Mesothelial cell of epicardium (in vitro differentiated cells): ENCODE data around the gene CRISPLD2. TPM values are rescaled to one million over a fixed set of nuclear protein-coding genes. Genes with fewer than 3 reads are reported as not detected.

Source experiments
- DNase-seq, 2 experiments: peaks; one replicate each; pipeline ENCODE4 v3.0.0; 2021; ENCODE audit warnings: low spot score in 2 of 2; ENCODE audit not compliant: unreplicated experiment in 2 of 2
- H3K27ac Mint-ChIP-seq: 2 replicates; pipeline ENCODE4 v1.8.0; 2021; ENCODE audit warnings: mixed read lengths
- H3K27me3 Mint-ChIP-seq: 2 replicates; pipeline ENCODE4 v1.8.0; 2021; ENCODE audit warnings: low read depth, mixed read lengths
- H3K36me3 Mint-ChIP-seq: 2 replicates; pipeline ENCODE4 v1.8.0; 2021; ENCODE audit warnings: mixed read lengths
- H3K4me1 Mint-ChIP-seq: 2 replicates; pipeline ENCODE4 v1.8.0; 2021; ENCODE audit warnings: mixed read lengths
- H3K4me3 Mint-ChIP-seq: 2 replicates; pipeline ENCODE4 v1.8.0; 2021; ENCODE audit warnings: mild to moderate bottlenecking, moderate library complexity, mixed read lengths
- H3K9me3 Mint-ChIP-seq: 2 replicates; pipeline ENCODE4 v1.8.0; 2021; ENCODE audit warnings: mixed read lengths
- CTCF ChIP-seq: fragments of 200-600 bp; sonication (generic); IDR thresholded peaks from one replicate; pipeline ENCODE4 v1.5.0; 2021; ENCODE audit warnings: antibody characterized with exemption; ENCODE audit not compliant: unreplicated experiment
- total RNA-seq: library from RNA; stranded (reverse); gene quantifications from 3 replicates; pipeline ENCODE4 v1.2.1, GENCODE V29; 2021

CRISPLD2 gene
- total RNA-seq, 1 donor from 2014 or later = 80.1 TPM

- no peak for TF ChIP-seq CTCF
Measured at GRCh38 chr16:84890427-84890826, 70.6 kb downstream of the CRISPLD2 start.

GRCh38 chr16:84891149-84891795 lies 71.5 kb downstream of the CRISPLD2 start:
- DNase-seq = no peak
- Mint-ChIP-seq H3K27me3 (no peaks in the 10 kb centered on the region), H3K4me1 (peaks cover 9% of the 10 kb centered on the region), H3K9me3 (no peaks in the 10 kb centered on the region), H3K4me3 (no peak overlapping the region), H3K27ac (peak overlapping the region; percentile 67), H3K36me3 (peaks cover 21% of the 10 kb centered on the region)
- no peak for TF ChIP-seq CTCF

More at GRCh38 chr16:84890427-84890826, 70.6 kb downstream of the CRISPLD2 start:
- Mint-ChIP-seq H3K9me3 (no peaks in the 10 kb centered on the region), H3K27me3 (no peaks in the 10 kb centered on the region), H3K27ac (peak overlapping the region; percentile 21), H3K4me3 (no peak overlapping the region), H3K36me3 (peaks cover 21% of the 10 kb centered on the region), H3K4me1 (peaks cover 13% of the 10 kb centered on the region)
- DNase-seq = no peak

GRCh38 chr16:84892097-84892496 lies 72.3 kb downstream of the CRISPLD2 start:
- Mint-ChIP-seq H3K4me3 (no peak overlapping the region), H3K27ac (peak overlapping the region; percentile 12), H3K9me3 (no peaks in the 10 kb centered on the region), H3K36me3 (peaks cover 22% of the 10 kb centered on the region), H3K27me3 (no peaks in the 10 kb centered on the region), H3K4me1 (peaks cover 9% of the 10 kb centered on the region)
- no peak for DNase-seq
- no peak for TF ChIP-seq CTCF

GRCh38 chr16:84893467-84893848 lies 73.7 kb downstream of the CRISPLD2 start:
- H3K27ac Mint-ChIP-seq = no peak overlapping the region
- peaks cover 24% of the 10 kb centered on the region for H3K36me3 Mint-ChIP-seq

GRCh38 chr16:84893849-84894599 lies 74.2 kb downstream of the CRISPLD2 start:
- H3K4me1 Mint-ChIP-seq = peaks cover 9% of the 10 kb centered on the region
- no peak overlapping the region for H3K4me3 Mint-ChIP-seq
- TF ChIP-seq CTCF = no peak
- no peaks in the 10 kb centered on the region for H3K9me3 Mint-ChIP-seq
- H3K27ac Mint-ChIP-seq = no peak overlapping the region
- DNase-seq = no peak
- peaks cover 20% of the 10 kb centered on the region for H3K36me3 Mint-ChIP-seq
- H3K27me3 Mint-ChIP-seq = no peaks in the 10 kb centered on the region

More at GRCh38 chr16:84893467-84893848, 73.7 kb downstream of the CRISPLD2 start:
- DNase-seq = no peak
- Mint-ChIP-seq H3K4me3 (no peak overlapping the region), H3K9me3 (no peaks in the 10 kb centered on the region), H3K27me3 (no peaks in the 10 kb centered on the region), H3K4me1 (peaks cover 9% of the 10 kb centered on the region)
- TF ChIP-seq CTCF = no peak
